IPS-11a (cell line): ENCODE results near the gene RSPH9.
A peak's percentile ranks its signal among the peaks of the same experiment; 100 is the strongest.
"Not testable (repeated sequence)": the region's sequence is repeated elsewhere in the genome, so short reads cannot be mapped to it uniquely, and the experiment has no call there.

Source experiments
- H3K4me3 ChIP-seq: one replicate; pipeline ENCODE4 v1.5.1; 2013; ENCODE audit warnings: low read depth, low read length, control low read depth

RSPH9 gene

DNA sequence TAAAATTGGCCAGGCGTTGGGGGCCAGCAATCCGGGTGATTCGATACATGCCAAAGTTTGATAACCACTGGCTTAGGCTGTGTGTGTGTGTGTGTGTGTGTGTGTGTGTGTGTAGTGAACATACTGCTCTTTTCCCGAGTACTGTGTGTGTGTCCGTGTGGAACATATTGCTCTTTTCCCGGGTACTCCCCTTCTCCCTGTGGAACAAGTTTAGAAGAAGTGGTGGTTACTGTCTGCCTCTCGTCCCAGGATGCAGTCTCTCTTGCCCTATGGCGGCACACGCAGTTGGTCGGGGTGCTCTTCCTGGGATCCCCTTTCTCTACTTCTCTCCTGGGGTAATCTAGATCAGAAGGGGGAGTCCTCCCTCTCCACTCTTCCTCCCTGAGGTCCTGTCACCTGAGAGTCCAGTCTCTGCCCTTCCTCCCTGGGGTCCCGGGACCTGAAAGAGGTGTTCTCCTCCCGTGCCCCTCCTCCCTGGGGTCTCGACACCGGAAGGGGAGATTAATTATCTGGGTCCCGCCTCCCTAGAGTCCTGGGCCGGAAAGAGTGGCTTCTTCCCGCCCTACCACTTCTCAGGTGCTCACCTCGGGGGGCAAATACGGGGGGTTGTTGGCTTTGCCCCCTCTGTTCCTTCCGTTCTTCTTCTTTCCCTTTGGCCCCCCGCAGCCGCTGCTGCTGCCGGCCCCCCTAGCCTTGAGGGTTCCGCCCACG is 16.3 kb upstream of the RSPH9 start:
- H3K4me3 ChIP-seq: peak overlapping the region; percentile 81

DNA sequence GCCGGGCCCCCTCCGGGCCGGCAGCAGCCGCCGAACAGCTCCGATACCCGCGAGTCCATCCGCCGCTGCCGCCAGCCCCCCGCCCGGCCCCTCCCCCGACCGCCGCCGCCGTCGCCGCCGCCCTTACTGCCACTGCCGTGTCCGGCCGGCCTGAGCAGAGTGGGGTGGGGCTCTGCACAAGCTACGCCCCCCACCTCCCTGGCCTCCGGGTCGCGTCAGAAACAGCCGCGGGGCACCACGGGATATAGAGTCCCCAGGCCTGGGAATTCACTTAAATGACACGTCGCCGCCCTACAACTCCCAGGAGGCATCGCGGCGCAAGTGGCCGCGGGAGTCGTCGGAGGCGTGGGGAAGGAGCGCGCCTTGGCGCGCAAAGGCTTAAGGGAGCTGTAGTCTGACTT is 15.7 kb upstream of the RSPH9 start, which contains the start of gene GTPBP2:
Gene GTPBP2, minus strand, starts transcription at position 161 of the 401 bp plus-strand sequence. Its CDS starts 102 bp downstream, at position 59.
- H3K4me3 ChIP-seq: peak within 1 kb of the TSS; percentile 81

DNA sequence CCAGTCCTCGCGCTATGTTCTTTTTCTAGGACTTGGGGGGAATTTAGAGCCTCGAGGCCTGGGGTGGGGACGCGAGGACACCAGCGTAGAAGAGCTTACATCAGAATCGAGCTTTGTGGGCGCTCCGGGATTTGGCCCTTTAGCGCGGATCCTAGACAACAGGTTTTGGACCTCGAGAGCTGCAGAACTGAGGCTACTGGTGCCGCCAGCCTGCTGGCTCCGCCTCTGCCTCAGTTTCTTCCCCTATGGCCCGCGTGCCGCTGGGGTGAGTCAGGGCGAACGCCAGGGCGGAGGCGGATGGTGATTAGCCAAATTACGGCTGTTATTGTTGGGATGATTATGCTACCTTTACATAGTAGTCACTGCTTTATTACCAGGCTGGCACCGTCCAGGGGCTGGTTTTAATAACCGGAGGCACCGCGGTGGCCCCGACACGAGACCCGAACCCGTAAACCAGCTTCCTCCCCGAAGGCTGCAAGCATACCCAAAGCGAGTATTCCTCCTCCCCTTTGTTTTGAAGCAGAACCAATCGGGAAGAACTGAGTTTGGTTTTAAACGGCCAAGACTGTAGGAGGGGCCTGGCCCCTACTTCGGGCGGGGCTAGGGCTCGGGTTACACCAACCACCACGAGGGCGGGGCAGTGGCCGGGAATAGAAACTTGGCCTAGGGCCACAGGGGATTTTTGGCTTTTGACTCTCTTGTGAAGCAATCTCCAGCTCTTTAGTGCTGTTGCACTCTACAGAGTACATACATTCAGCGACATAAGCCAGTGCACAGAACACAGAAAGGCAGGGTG is 15.1 kb upstream of the RSPH9 start:
- H3K4me3 ChIP-seq: peak overlapping the region; percentile 78

DNA sequence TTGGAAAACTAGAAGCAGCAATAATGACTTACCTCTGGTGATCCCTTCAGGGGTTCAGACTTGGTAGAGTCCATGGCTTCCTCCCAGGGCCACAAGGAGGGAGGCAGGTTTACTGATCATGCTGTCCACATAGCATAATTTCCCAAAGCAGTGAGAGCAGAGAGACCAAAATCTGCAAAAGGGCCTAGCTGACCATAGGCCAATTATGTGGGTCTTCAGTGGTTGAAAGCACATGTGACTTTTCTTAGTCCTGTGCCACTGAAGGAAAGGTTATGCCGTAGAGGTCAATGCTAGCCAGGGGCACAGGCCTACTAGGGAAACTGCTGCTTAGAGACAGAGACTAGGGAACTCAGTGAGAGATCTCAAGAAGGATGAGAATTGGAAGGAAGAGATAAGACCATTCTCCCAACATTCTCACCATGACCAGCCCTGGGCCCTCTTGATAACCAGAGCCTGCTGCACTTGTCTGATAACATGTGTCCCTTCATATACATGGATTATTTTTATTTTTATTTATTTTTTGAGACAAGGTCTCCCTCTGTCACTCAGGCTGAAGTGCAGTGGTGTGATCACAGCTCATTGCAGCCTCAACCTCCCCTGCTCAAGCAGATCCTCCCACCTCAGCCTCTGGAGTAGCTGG is 13.7 kb upstream of the RSPH9 start:
- no peak overlapping the region for H3K4me3 ChIP-seq

DNA sequence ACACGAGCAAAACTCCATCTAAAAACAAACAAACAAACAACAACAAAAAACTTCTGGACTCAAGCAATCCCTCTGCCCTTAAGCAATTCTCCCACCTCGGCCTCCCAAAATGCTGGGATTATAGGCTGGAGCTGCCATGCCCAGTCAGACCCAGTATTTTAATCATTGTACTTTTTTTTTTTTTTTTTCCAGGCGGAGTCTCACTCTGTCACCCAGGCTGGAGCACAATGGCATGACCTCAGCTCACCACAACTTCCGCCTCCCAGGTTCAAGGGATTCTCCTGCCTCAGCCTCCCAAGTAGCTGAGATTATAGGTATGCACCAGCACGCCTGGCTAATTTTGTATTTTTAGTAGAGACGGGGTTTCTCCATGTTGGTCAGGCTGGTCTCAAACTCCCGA is 11.8 kb upstream of the RSPH9 start:
- H3K4me3 ChIP-seq: not testable (repeated sequence)

DNA sequence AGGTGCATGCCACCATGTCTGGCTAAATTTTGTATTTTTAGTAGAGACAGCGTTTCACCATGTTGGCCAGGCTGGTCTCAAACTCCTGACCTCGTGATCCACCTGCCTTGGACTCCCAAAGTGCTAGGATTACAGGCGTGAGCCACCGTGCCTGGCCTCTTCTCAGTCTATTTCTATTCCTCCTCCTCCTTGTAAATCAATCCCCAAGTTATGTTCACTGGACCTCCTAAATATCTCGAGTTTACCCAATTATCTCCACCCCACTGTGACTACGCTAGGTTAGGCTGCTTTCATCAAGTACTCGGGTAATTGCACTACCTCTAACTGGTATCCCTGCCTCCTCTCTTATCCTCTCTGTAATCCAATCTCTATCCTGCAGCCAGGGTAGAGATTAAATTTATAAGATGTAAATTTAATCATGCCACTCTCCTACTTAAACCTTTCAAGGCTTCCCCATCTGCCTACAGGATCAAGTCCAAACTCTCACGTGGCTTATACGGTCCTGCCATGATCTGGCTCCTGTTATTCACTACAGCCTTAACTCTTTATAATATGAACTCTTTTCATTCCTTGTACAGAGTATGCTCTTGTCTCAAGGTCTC is 10.0 kb upstream of the RSPH9 start:
- no peak overlapping the region for H3K4me3 ChIP-seq

DNA sequence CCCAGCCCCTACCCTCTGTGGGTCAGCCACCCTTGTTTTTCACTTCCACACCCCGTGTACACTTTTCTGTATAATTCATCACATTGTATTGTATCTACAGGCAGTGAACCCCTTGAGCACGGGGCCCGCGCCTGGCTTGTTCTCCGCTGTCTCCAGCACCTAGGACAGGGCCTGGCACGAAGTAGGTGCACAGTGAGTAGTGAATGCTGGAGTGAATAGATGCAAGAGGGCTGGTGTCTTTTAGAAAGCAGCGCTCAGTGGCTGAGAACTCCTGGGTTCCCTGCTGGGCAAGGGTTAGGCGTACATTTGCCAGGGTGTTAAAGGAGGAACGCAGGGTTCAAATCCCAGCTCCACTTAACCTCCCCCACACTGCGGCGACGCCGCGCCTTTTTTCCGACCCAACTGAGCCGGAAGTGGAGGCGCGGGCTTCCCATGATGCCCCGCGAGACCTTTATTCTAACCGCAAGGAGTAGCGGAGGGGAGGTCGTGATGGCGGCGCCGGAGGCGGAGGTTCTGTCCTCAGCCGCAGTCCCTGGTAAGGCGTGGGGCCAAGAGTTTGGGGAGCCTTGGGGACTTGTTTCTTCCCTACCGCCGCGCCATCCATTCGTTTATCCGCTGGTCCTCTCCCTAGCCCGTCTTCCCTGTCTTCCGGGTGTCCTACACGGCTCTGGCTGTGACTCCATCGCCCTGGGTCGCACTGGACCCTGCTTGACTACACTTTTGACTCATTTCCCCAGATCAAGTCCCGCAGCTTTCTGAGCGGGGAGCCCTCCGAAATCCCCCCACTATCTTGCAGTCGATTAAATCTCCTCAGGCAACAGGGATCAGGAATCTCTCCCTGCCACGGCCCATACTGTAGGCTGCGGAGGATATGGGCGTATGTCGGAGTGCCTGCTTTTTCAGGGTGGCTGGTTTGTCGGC is 9.2 kb upstream of the RSPH9 start, which contains the start of gene MAD2L1BP:
Gene MAD2L1BP, plus strand, starts transcription at position 454 of the 921 bp plus-strand sequence. Its CDS starts 36 bp downstream, at position 490.
- H3K4me3 ChIP-seq: peak within 1 kb of the TSS; percentile 88

DNA sequence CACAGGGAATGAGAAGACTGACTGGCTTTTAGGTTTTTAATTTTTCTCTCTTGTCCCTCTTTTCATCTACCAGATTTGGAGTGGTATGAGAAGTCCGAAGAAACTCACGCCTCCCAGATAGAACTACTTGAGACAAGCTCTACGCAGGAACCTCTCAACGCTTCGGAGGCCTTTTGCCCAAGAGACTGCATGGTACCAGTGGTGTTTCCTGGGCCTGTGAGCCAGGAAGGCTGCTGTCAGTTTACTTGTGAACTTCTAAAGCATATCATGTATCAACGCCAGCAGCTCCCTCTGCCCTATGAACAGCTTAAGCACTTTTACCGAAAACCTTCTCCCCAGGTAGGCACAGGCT is 8.6 kb upstream of the RSPH9 start:
- H3K4me3 ChIP-seq: peak overlapping the region; percentile 88

DNA sequence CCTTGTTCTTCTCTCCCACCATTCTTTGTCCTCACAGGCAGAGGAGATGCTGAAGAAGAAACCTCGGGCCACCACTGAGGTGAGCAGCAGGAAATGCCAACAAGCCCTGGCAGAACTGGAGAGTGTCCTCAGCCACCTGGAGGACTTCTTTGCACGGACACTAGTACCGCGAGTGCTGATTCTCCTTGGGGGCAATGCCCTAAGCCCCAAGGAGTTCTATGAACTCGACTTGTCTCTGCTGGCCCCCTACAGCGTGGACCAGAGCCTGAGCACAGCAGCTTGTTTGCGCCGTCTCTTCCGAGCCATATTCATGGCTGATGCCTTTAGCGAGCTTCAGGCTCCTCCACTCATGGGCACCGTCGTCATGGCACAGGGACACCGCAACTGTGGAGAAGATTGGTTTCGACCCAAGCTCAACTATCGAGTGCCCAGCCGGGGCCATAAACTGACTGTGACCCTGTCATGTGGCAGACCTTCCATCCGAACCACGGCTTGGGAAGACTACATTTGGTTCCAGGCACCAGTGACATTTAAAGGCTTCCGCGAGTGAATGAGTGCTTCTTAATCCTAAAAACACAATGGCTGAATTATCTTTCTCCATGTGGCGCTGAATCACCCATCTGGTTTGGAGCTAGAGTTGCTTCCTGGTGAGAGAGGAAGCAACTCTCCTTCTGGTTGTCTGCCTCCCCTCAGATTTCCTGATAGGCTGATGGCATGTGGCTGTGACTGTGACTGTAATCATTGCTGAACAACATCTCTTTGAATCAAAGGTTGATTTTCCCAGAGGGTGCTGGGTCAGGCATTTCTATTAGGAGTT is 4.6 kb upstream of the RSPH9 start:
- no peak overlapping the region for H3K4me3 ChIP-seq

DNA sequence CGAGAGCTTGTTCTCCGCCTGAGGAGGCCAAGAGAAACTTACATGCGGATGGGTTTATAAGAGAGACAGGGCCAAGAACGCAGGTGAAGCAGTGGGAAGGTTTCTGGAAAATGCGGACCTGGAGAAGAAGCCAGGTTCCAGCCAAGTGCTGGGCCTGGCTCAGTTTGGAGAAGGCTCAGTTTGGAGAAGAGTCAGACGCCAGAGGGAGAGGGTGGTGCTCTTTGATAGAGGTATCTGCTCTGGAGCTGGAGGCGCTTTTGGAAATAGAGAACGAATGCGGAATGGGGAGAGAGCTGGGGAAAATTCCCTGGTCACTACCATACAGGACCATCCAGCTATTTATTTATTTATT is 753 bp downstream of the RSPH9 start:
- peak overlapping the region; percentile 22 for H3K4me3 ChIP-seq

DNA sequence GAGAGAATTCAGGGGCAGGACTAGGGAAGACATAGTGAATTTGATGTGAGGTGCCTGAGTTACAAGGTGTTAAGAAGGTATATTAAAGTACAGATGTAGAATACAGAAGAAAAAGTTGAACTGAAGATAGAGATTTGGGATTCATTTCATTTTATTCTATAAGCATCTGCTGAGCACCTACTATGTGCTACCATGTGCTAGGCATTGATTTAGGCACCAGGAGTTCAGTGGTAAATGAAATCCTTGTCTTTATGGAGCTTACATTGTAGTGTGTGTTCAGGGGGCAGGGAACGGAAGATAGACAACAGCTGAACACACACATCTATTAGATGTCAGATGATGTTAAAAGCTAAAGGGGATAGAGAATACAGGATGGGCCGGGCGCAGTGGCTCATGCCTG is 2.8 kb downstream of the RSPH9 start:
- no peak overlapping the region for H3K4me3 ChIP-seq

DNA sequence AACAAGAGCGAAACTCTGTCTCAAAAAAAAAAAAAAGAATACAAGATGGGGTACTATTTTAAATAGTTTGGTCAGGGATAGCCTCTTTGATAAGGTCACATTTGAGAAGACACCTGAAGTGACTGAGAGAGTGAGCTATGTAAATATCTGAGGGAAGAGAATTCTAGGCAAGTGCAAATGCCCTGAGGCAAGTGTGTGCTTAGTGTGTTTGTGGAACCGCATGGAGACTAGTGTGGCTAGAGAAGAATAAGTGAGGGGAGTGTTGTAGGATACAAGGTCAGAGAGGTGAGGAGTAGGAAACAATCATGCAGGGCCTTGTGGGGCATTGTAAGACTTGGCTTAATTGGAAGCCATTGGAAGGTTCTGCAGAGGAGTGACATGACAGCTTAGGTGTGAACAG is 3.4 kb downstream of the RSPH9 start:
- H3K4me3 ChIP-seq: no peak overlapping the region

DNA sequence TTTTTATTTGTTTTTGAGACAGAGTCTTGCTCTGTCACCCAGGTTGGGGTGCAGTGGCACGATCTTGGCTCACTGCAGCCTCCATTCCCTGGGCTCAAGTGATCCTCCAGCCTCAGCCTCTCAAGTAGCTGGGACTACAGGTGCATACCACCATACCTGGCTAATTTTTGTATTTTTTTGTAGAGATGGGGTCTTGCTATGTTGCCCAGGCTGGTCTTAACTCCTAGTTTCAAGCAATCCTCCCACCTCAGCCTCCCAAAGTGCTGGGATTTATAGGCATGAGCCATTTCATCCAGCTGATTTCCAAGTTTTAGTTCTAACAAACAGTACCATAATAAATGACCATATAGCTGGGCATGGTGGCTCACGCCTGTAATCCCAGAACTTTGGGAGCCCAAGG is 8.0 kb downstream of the RSPH9 start:
- H3K4me3 ChIP-seq: not testable (repeated sequence)

DNA sequence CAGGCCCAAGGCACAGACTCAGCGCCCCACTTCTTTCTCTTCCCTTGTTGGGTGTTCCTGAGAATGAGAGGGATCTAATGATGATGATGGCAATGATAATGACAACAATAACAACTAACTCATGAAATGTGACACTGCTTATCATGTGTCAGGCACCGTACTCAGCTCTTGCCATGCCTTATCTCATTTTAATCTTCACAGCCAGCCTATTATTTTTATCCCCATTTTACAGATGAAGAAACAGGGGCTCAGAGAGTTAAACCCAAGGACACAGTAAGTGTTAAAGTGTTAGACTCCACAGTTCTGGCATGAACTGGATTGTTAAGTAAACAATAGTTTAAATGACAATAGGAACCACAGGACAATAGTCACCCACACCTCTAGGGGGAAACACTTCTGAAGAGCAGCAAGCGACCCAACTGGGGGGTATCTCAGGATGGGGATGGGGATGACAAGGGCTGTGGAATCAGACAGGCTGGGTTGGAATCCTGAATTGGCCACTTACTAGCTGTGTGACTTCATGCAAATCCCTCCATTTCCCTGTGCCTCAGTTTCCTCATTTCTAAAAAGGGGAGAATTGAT is 12.5 kb downstream of the RSPH9 start:
- no peak overlapping the region for H3K4me3 ChIP-seq

DNA sequence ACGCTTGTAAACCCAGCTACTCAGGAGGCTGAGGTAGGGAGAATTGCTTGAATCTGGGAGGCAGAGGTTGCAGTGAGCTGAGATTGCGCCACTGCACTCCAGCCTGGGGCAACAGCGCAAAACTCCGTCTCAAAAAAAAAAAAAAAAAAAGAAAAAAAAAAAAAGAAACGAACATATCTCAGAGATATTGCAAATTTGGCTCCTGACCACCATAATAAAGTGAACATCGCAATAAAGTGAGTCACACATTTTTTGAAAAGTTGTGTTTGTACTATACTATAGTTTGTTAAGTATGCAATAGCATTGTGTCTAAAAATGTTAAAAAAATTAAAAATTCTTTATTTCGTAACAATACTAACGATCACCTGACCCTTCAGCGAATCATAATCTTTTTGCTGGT is 13.3 kb downstream of the RSPH9 start:
- no peak overlapping the region for H3K4me3 ChIP-seq

DNA sequence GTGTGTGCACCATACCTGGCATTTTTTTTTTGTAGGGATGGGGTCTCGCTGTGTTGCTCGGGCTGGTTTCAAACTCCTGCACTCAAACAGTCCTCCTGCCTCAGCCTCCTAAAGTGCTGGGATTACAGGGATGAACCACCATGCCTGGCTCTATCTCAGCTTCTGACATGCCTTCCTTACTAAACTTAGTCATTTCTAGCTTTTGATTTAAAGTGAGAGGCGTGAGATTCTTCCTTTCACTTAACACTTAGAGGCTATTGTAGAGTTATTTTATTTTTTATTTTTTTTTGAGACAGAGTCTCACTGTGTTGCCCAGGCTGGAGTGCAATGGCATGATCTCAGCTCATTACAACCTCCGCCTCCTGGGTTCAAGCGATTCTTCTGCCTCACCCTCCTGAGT is 18.1 kb downstream of the RSPH9 start:
- H3K4me3 ChIP-seq: not testable (repeated sequence)

DNA sequence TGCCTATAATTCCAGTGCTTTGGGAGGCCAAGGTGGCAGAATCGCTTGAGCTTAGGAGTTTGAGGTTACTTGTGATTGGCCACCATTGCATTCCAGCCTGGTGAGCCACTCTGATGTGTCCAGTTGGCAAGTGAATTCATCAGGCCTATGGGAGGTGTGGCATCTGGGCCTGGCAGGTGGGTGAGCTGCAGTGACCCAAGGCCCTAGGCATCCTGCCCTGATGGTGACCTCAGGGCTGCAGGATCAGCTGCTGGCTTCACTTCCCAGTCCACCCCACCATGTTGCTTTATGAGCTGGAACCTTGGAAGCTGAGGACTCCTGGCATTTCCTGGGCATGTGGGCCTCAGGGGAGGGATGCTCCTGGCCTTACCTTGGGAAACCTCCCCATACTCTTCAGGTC is 20.5 kb downstream of the RSPH9 start:
- H3K4me3 ChIP-seq: no peak overlapping the region

DNA sequence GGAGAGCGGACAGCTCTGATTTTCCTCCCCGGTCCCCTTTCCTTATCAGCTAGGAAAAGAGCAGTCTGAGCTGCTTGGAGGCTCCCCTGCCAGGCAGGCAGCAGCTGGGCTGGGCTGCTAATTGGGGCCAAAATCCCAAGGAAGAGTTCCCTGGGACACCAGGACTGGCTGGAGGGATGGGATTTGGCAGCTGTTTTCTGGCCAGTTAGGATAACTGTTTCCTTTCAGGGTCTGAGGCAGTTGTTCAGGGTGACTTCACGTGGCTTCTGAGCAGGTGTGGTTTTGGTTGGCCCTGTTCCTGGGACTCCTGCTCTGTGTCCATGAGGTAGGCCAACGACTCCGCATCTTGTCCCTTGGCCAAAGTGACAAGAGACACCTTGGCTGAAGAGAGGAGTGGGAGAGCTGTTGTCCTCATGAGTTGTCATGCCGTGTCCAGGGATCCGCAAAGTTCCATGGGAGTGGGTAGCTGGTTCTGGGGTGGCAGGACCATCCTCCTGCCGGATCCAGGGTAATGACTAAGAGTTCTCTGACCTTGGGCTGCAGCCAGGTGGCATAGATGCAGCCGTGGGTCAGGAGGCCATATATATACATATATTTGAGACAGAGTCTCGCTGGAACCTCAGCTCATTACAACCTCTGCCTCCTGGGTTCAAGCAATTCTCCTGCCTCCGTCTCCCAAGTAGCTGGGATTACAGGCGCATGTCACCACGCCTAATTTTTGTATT is 21.5 kb downstream of the RSPH9 start:
- no peak overlapping the region for H3K4me3 ChIP-seq
